ENCODE results near the gene CEBPB. TPM values are rescaled to one million over a fixed set of nuclear protein-coding genes. Genes with fewer than 3 reads are reported as not detected.

CEBPB gene
- polyA plus RNA-seq, 1 donor (not counting 4 experiments of a cell fraction or from before 2014, with no cell fraction given) = 15.8 TPM

- Histone ChIP-seq H2AFZ (ENCODE audit: control insufficient read depth, low read length) (peak overlapping the region; percentile 42), H3K36me3 (ENCODE audit: control insufficient read depth in 2 of 2, extremely low read depth in 1 of 2, insufficient read depth in 2 of 2, low read length in 2 of 2) (no peaks in the 10 kb centered on the region), H3K27me3 (ENCODE audit: control insufficient read depth, extremely low read depth, insufficient read depth, low read length) (no peaks in the 10 kb centered on the region), H3K4me2 (ENCODE audit: control insufficient read depth, extremely low read depth, insufficient read depth, low read depth, low read length) (no peak overlapping the region), H3K4me1 (ENCODE audit: control insufficient read depth, extremely low read depth, insufficient read depth, low read length) (peaks cover 23% of the 10 kb centered on the region), H3K9me3 (ENCODE audit: control insufficient read depth, low read depth, low read length) (no peaks in the 10 kb centered on the region), H3K27ac (ENCODE audit: control insufficient read depth, insufficient read depth, low read length) (no peak overlapping the region), H3K4me3 (ENCODE audit: control insufficient read depth in 2 of 3, extremely low read depth in 1 of 3, insufficient read depth in 2 of 3, low read depth in 1 of 3, low read length in 3 of 3) (no peak overlapping the region), H3K9ac (ENCODE audit: control insufficient read depth, extremely low read depth, insufficient read depth, low read length) (no peak overlapping the region), H4K20me1 (ENCODE audit: control insufficient read depth, extremely low read depth, insufficient read depth, low read length) (no peaks in the 10 kb centered on the region), H3K79me2 (ENCODE audit: control insufficient read depth, insufficient read depth, low read length) (no peaks in the 10 kb centered on the region), H3K9me1 (ENCODE audit: control insufficient read depth, extremely low read depth, insufficient read depth, low read length) (no peaks in the 10 kb centered on the region)
- FAIRE-seq (no peak), DNase-seq (ENCODE audit: low read depth, low spot score) (no peak)
- dilution Hi-C loops (cut with MboI; ENCODE audit: extremely low pct_ligation_motif_present, low sequenced_read_pairs) = no loop called here
- TF ChIP-seq EZH2 (IDR thresholded peaks at IDR 0.05; ENCODE audit: low read length) = no peak
- TF ChIP-seq CTCF (optimal IDR thresholded peaks at IDR 0.05 in 1 of 3, IDR thresholded peaks at IDR 0.05 in 1 of 3, conservative IDR thresholded peaks at IDR 0.05 in 1 of 3; ENCODE audit: extremely low read depth in 1 of 3, insufficient read depth in 2 of 3, low read length in 3 of 3) = no peak
These were observed 49.5 kb downstream of the CEBPB start for GRCh38 chr20:50240092-50240491.

GRCh38 chr20:50242178-50242514 is 51.5 kb downstream of the CEBPB start:
- Histone ChIP-seq H3K27me3 (ENCODE audit: control insufficient read depth, extremely low read depth, insufficient read depth, low read length) (no peaks in the 10 kb centered on the region), H3K4me3 (ENCODE audit: control insufficient read depth in 2 of 3, extremely low read depth in 1 of 3, insufficient read depth in 2 of 3, low read depth in 1 of 3, low read length in 3 of 3) (no peak overlapping the region), H3K9me1 (ENCODE audit: control insufficient read depth, extremely low read depth, insufficient read depth, low read length) (no peaks in the 10 kb centered on the region), H3K4me1 (ENCODE audit: control insufficient read depth, extremely low read depth, insufficient read depth, low read length) (peaks cover 37% of the 10 kb centered on the region), H3K9me3 (ENCODE audit: control insufficient read depth, low read depth, low read length) (no peaks in the 10 kb centered on the region), H3K79me2 (ENCODE audit: control insufficient read depth, insufficient read depth, low read length) (no peaks in the 10 kb centered on the region), H3K36me3 (ENCODE audit: control insufficient read depth in 2 of 2, extremely low read depth in 1 of 2, insufficient read depth in 2 of 2, low read length in 2 of 2) (no peaks in the 10 kb centered on the region), H3K9ac (ENCODE audit: control insufficient read depth, extremely low read depth, insufficient read depth, low read length) (no peak overlapping the region), H2AFZ (ENCODE audit: control insufficient read depth, low read length) (no peak overlapping the region), H3K27ac (ENCODE audit: control insufficient read depth, insufficient read depth, low read length) (no peak overlapping the region), H4K20me1 (ENCODE audit: control insufficient read depth, extremely low read depth, insufficient read depth, low read length) (no peaks in the 10 kb centered on the region), H3K4me2 (ENCODE audit: control insufficient read depth, extremely low read depth, insufficient read depth, low read depth, low read length) (no peak overlapping the region)
- FAIRE-seq = no peak
- dilution Hi-C loops (cut with MboI; ENCODE audit: extremely low pct_ligation_motif_present, low sequenced_read_pairs) = no loop called here
- DNase-seq (ENCODE audit: low read depth, low spot score) = no peak
- TF ChIP-seq EZH2 (IDR thresholded peaks at IDR 0.05; ENCODE audit: low read length) (no peak), CTCF (optimal IDR thresholded peaks at IDR 0.05 in 1 of 3, IDR thresholded peaks at IDR 0.05 in 1 of 3, conservative IDR thresholded peaks at IDR 0.05 in 1 of 3; ENCODE audit: extremely low read depth in 1 of 3, insufficient read depth in 2 of 3, low read length in 3 of 3) (no peak)

Other genes starting within 250 kb of the CEBPB start
- not detected in 3 replicates for gene SNAI1, start 207.8 kb upstream of the CEBPB start, polyA plus RNA-seq
- 61.8 to 155 TPM (median 117 TPM) in 3 replicates for gene UBE2V1, start 77.7 kb upstream of the CEBPB start, polyA plus RNA-seq
- 48.7 to 77.3 TPM (median 62.3 TPM) in 3 replicates for gene PEDS1, start 37.1 kb upstream of the CEBPB start, polyA plus RNA-seq